ENCODE data around the gene ARIH2.

The ARIH2 gene

DNA sequence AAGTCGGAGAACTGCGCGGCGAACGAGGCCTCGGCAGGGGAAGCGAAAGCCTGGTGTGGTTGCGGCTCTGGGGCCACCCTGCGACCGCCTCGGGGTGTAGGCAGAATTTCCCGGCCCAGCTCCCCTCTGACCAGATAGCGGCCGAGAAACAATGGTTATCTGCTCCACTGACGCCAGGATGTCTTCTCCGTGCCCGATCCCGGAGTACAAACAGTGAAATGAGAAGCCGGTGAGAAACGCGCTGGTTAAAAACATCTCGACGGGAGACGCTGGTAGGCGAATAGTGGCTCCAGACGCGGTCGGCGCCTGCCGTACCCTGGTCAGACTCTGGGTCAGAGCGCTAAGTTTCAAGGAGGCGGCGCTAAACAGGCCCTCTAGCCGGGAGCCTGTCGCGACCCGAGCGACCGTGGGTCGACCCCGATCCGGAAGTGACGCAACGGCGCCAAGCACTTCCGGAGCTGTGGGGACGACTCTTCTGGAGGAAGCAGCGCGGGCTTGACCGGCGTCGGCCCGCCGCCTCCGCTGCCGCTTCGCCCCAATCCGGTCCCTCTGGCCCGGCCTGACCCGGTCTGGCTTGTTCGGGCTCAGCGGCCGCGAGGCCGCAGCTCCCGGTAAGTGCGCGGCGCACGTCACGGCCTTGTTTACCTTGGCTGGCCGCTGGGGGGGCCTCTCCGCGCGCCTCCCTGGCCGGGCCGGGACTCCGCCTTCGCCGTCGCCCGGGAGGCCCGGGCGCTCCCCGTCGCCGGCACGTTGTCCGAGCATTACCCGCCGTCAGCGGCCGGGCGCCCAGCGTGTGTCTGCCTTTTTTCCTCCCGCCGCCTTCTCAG, at the start of gene ARIH2:
ARIH2 (plus strand) TSS at position 455 of the 827 bp plus-strand sequence. CDS start 8,717 bp downstream, outside the sequence.
- no peaks in the 10 kb centered on the region for H3K9me3 ChIP-seq (ENCODE audit: control insufficient read depth, insufficient read depth, low read length)
- H3K4me3 ChIP-seq (ENCODE audit: low read depth, low read length): peak within 1 kb of the TSS; percentile 93
- no peaks in the 10 kb centered on the region for H3K27me3 ChIP-seq (ENCODE audit: control insufficient read depth, insufficient read depth, low read length)
- H3K4me1 ChIP-seq (ENCODE audit: control insufficient read depth, insufficient read depth, low read length): no peaks in the 10 kb centered on the region
- H3K36me3 ChIP-seq (ENCODE audit: control insufficient read depth, insufficient read depth, low read length): peaks cover 6% of the 10 kb centered on the region
- H3K9ac ChIP-seq (ENCODE audit: low read depth, low read length): peak within 1 kb of the TSS; percentile 94

GRCh38 chr3:48877671-48878070, 41.0 kb upstream of the ARIH2 start:
- no peaks in the 10 kb centered on the region for H3K36me3 ChIP-seq (ENCODE audit: control insufficient read depth, insufficient read depth, low read length)
- no peak overlapping the region for H3K9ac ChIP-seq (ENCODE audit: low read depth, low read length)
- H3K4me3 ChIP-seq (ENCODE audit: low read depth, low read length): no peak overlapping the region
- H3K9me3 ChIP-seq (ENCODE audit: control insufficient read depth, insufficient read depth, low read length): no peaks in the 10 kb centered on the region
- H3K4me1 ChIP-seq (ENCODE audit: control insufficient read depth, insufficient read depth, low read length): no peaks in the 10 kb centered on the region
- H3K27me3 ChIP-seq (ENCODE audit: control insufficient read depth, insufficient read depth, low read length): no peaks in the 10 kb centered on the region

DNA sequence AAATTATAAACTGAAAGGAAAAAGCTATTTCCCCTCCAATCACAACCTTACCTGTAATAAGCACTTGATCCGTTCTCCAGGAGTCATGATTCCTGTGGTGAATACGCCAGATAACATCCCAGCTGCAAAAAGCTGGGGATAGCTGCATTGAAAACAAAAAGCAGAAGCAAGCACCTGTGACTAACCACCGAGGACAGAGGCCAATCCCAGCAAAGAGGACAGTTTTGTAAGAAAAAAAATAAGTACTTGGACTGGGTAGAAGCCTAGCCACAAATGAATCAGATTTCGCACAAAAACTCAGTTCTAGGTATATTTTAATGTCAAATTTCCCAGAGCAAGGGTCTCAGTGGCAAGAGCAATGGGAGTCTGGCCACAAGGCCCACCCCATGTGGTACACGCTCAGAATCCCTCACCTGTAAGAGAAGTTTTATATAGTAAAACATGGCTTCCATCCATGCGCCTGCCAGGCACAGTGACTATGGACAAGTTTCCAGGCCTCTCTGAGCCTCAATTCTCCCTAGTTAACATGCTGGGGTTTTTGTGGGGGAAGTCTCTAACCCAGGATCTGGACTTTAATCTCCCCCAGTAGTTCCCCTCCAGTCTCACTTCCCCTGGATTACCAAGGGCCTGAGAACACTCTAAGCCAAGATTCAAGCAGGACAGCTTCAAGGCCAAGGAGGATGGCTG, 39.2 kb upstream of the ARIH2 start:
- Histone ChIP-seq H3K4me3 (ENCODE audit: low read depth, low read length) (no peak overlapping the region), H3K27me3 (ENCODE audit: control insufficient read depth, insufficient read depth, low read length) (no peaks in the 10 kb centered on the region), H3K4me1 (ENCODE audit: control insufficient read depth, insufficient read depth, low read length) (no peaks in the 10 kb centered on the region), H3K9me3 (ENCODE audit: control insufficient read depth, insufficient read depth, low read length) (no peaks in the 10 kb centered on the region), H3K9ac (ENCODE audit: low read depth, low read length) (no peak overlapping the region), H3K36me3 (ENCODE audit: control insufficient read depth, insufficient read depth, low read length) (no peaks in the 10 kb centered on the region)

- Histone ChIP-seq H3K4me1 (ENCODE audit: control insufficient read depth, insufficient read depth, low read length) (no peaks in the 10 kb centered on the region), H3K9ac (ENCODE audit: low read depth, low read length) (no peak overlapping the region), H3K9me3 (ENCODE audit: control insufficient read depth, insufficient read depth, low read length) (no peaks in the 10 kb centered on the region), H3K36me3 (ENCODE audit: control insufficient read depth, insufficient read depth, low read length) (no peaks in the 10 kb centered on the region), H3K27me3 (ENCODE audit: control insufficient read depth, insufficient read depth, low read length) (no peaks in the 10 kb centered on the region), H3K4me3 (ENCODE audit: low read depth, low read length) (no peak overlapping the region)
Measured at GRCh38 chr3:48879994-48880377, 38.7 kb upstream of the ARIH2 start.

GRCh38 chr3:48881006-48881405, 37.6 kb upstream of the ARIH2 start:
- H3K9ac ChIP-seq (ENCODE audit: low read depth, low read length): no peak overlapping the region
- H3K27me3 ChIP-seq (ENCODE audit: control insufficient read depth, insufficient read depth, low read length): no peaks in the 10 kb centered on the region
- H3K36me3 ChIP-seq (ENCODE audit: control insufficient read depth, insufficient read depth, low read length): no peaks in the 10 kb centered on the region
- no peak overlapping the region for H3K4me3 ChIP-seq (ENCODE audit: low read depth, low read length)
- no peaks in the 10 kb centered on the region for H3K4me1 ChIP-seq (ENCODE audit: control insufficient read depth, insufficient read depth, low read length)
- no peaks in the 10 kb centered on the region for H3K9me3 ChIP-seq (ENCODE audit: control insufficient read depth, insufficient read depth, low read length)

DNA sequence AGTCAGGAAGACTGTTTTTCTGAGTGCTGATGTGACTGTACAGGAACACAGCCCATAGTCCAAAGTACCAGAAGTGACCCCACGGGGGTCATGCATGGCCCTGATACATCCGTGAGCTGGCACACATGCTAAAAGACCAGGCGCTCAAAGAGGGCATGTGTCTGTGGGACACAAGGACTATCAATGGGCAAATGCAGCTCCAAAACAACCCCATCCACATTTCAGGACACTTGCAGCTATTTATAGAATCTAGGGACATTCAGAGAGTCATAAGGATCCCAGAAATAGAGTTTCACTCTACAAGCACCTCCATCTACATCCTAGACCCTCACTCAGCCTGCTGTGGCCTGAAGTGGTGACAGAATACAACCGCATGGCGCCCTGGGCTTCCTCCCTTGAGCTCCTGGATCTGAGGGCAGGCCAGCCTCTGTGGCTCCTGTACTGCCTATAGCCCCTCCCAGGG, 37.0 kb upstream of the ARIH2 start:
- no peaks in the 10 kb centered on the region for H3K9me3 ChIP-seq (ENCODE audit: control insufficient read depth, insufficient read depth, low read length)
- H3K36me3 ChIP-seq (ENCODE audit: control insufficient read depth, insufficient read depth, low read length): no peaks in the 10 kb centered on the region
- H3K4me3 ChIP-seq (ENCODE audit: low read depth, low read length): no peak overlapping the region
- no peaks in the 10 kb centered on the region for H3K4me1 ChIP-seq (ENCODE audit: control insufficient read depth, insufficient read depth, low read length)
- no peaks in the 10 kb centered on the region for H3K27me3 ChIP-seq (ENCODE audit: control insufficient read depth, insufficient read depth, low read length)
- no peak overlapping the region for H3K9ac ChIP-seq (ENCODE audit: low read depth, low read length)

GRCh38 chr3:48885753-48886152, 32.9 kb upstream of the ARIH2 start:
- Histone ChIP-seq H3K4me1 (ENCODE audit: control insufficient read depth, insufficient read depth, low read length) (no peaks in the 10 kb centered on the region), H3K36me3 (ENCODE audit: control insufficient read depth, insufficient read depth, low read length) (no peaks in the 10 kb centered on the region), H3K9ac (ENCODE audit: low read depth, low read length) (no peak overlapping the region), H3K9me3 (ENCODE audit: control insufficient read depth, insufficient read depth, low read length) (no peaks in the 10 kb centered on the region), H3K4me3 (ENCODE audit: low read depth, low read length) (no peak overlapping the region), H3K27me3 (ENCODE audit: control insufficient read depth, insufficient read depth, low read length) (no peaks in the 10 kb centered on the region)

DNA sequence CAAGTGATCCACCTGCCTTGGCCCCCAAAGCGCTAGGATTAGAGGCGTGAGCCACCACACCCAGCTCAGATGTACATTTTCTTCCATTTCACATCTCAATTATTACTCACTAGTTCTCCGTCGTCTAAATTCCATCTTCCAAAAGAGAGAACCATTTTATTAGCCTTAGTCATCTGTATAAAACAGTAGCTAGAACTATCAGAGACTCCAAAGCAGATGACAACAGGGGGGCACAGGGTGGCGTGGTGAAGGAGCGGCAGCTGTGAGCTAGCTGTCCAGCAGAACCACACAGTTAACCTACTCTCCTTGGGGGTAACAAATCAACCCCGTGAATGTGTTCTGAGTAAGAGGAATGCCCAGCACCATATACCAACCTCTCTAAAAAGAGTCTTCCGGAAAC, 27.0 kb upstream of the ARIH2 start:
- Histone ChIP-seq H3K9ac (ENCODE audit: low read depth, low read length) (no peak overlapping the region), H3K27me3 (ENCODE audit: control insufficient read depth, insufficient read depth, low read length) (no peaks in the 10 kb centered on the region), H3K9me3 (ENCODE audit: control insufficient read depth, insufficient read depth, low read length) (no peaks in the 10 kb centered on the region), H3K36me3 (ENCODE audit: control insufficient read depth, insufficient read depth, low read length) (no peaks in the 10 kb centered on the region), H3K4me3 (ENCODE audit: low read depth, low read length) (no peak overlapping the region), H3K4me1 (ENCODE audit: control insufficient read depth, insufficient read depth, low read length) (no peaks in the 10 kb centered on the region)

- Histone ChIP-seq H3K9me3 (ENCODE audit: control insufficient read depth, insufficient read depth, low read length) (no peaks in the 10 kb centered on the region), H3K4me3 (ENCODE audit: low read depth, low read length) (no peak overlapping the region), H3K27me3 (ENCODE audit: control insufficient read depth, insufficient read depth, low read length) (no peaks in the 10 kb centered on the region), H3K36me3 (ENCODE audit: control insufficient read depth, insufficient read depth, low read length) (no peaks in the 10 kb centered on the region), H3K4me1 (ENCODE audit: control insufficient read depth, insufficient read depth, low read length) (peaks cover 5% of the 10 kb centered on the region), H3K9ac (ENCODE audit: low read depth, low read length) (no peak overlapping the region)
Measured at GRCh38 chr3:48894516-48894915, 24.1 kb upstream of the ARIH2 start.

DNA sequence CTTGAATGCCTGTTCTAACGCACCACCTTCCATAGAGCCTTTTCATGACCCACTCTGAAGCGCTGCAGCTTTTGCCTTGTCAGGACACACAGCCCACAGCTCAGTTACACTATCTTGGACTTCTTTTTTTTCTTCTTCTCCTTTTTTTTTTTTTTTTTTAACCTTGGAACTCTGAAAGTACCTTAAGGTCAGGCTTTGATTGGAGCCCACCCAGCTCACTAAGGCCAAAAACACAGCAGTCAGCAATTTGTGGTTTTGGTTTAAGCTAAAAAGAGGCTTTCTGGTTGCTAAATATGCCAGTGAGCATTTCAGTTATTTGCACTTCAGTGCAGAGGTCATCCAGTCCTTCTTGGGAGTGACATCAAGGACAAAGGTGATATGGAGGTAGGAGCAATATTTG, 21.7 kb upstream of the ARIH2 start:
- no peaks in the 10 kb centered on the region for H3K27me3 ChIP-seq (ENCODE audit: control insufficient read depth, insufficient read depth, low read length)
- no peaks in the 10 kb centered on the region for H3K36me3 ChIP-seq (ENCODE audit: control insufficient read depth, insufficient read depth, low read length)
- no peaks in the 10 kb centered on the region for H3K9me3 ChIP-seq (ENCODE audit: control insufficient read depth, insufficient read depth, low read length)
- peaks cover 5% of the 10 kb centered on the region for H3K4me1 ChIP-seq (ENCODE audit: control insufficient read depth, insufficient read depth, low read length)
- H3K4me3 ChIP-seq (ENCODE audit: low read depth, low read length): no peak overlapping the region
- no peak overlapping the region for H3K9ac ChIP-seq (ENCODE audit: low read depth, low read length)

DNA sequence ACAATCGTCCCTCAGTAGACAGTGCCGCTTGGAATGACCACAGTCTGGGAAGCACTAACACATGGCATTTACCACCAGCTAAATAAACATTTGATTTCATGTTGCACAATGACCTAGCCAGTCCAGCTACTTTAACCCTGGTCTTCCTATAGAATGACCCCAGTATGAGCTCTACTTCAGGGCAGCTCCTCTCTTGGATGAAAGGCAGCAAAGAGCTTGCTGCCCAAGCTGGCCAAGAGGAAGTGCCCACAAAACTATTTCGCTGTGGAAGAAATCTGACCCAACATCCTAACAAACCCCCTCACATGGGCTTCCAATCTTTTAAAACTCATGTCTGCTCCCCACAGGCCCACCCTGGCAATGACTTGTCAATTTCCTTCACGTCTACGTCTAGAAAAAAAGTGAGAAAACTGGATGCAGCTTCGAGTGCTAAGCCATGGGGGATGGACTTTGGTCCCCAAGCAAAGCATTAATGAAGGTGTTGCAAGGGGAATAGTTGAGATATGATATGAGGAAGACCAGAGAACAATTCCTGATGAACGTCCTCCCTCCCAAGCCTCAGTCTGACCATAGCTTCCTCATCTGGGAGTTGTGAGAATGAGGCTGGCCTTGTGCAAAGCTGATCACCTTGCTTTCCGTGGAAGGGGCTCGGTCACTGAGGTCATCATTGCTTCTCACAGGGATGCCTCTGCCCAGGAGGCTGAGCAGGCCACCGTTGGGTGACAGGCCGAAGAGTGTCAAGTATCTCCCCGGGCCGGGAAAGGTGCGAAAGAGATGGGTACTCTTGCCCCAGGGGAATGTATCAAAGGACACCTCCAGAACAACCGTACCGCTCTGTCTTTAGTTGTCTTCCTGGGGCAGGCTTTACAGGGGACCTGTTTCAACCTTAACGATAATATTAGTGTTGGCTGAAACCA, 20.9 kb upstream of the ARIH2 start:
- Histone ChIP-seq H3K4me3 (ENCODE audit: low read depth, low read length) (peak overlapping the region; percentile 89), H3K27me3 (ENCODE audit: control insufficient read depth, insufficient read depth, low read length) (no peaks in the 10 kb centered on the region), H3K9me3 (ENCODE audit: control insufficient read depth, insufficient read depth, low read length) (no peaks in the 10 kb centered on the region), H3K9ac (ENCODE audit: low read depth, low read length) (peak overlapping the region; percentile 26), H3K36me3 (ENCODE audit: control insufficient read depth, insufficient read depth, low read length) (no peaks in the 10 kb centered on the region), H3K4me1 (ENCODE audit: control insufficient read depth, insufficient read depth, low read length) (peaks cover 5% of the 10 kb centered on the region)

All from iPS-15b (cell line).